C4-2B (cell line): Measurements from ENCODE around the gene HK1.
"Not testable (repeated sequence)": the region's sequence is repeated elsewhere in the genome, so short reads cannot be mapped to it uniquely, and the experiment has no call there.

Experiments
- ZFX ChIP-seq: fragments of 450-650 bp; IDR thresholded peaks from 2 replicates; pipeline ENCODE4 v1.6.1; 2017
- TF ChIP-seq, protein P1 (sequence below): fragments of 450-650 bp; conservative IDR thresholded peaks from 2 replicates; pipeline ENCODE4 v1.5.1; 2017; ENCODE audit warnings: mild to moderate bottlenecking

DNA sequence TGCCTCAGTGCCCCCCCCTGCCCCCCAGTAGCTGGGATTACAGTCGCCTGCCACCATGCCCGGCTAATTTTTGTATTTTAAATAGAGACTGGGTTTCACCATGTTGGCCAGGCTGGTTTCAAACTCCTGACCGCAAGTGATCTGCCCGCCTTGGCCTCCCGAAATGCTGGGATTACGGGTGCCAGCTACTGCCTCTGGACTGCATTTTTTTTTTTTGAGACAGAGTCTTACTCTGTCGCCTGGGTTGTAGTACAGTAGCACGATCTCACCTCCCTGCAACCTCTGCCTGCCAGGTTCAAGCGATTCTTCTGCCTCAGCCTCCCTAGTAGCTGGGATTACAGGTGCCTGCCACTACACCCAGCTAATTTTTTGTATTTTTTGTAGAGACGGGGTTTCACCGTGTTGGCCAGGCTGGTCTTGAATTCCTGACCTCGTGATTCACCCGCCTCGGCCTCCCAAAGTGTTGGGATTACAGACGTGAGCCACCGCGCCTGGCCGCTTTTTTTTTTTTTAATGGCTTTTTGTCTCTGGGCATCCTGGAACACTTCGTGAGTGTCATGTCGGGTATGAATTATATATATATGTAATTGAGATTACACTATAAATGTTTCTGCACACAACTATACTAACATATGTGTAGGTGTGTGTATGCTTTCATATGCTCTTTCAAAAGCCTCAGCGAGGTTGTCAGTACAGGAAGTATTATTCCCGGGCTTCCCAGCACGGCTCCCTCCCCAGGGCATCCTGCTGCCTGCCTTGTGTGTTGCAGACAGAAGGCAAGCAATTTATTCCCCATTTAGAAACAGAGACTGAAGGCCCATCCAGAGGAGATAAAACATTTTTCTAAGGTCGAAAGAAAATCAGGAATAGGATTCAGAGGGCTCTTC is 47.6 kb downstream of the HK1 start:
- TF ChIP-seq, protein P1, sequence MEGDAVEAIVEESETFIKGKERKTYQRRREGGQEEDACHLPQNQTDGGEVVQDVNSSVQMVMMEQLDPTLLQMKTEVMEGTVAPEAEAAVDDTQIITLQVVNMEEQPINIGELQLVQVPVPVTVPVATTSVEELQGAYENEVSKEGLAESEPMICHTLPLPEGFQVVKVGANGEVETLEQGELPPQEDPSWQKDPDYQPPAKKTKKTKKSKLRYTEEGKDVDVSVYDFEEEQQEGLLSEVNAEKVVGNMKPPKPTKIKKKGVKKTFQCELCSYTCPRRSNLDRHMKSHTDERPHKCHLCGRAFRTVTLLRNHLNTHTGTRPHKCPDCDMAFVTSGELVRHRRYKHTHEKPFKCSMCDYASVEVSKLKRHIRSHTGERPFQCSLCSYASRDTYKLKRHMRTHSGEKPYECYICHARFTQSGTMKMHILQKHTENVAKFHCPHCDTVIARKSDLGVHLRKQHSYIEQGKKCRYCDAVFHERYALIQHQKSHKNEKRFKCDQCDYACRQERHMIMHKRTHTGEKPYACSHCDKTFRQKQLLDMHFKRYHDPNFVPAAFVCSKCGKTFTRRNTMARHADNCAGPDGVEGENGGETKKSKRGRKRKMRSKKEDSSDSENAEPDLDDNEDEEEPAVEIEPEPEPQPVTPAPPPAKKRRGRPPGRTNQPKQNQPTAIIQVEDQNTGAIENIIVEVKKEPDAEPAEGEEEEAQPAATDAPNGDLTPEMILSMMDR, result not testable (repeated sequence)
- TF ChIP-seq ZFX, result not testable (repeated sequence)
